GM23248 (cell line): Measurements from ENCODE around the gene CD300A. TPM values are rescaled to one million over a fixed set of nuclear protein-coding genes. Genes with fewer than 3 reads are reported as not detected.

ENCODE experiments used
- DNase-seq: peaks from one replicate; pipeline ENCODE4 v3.0.0-alpha.2; 2015
- H2AFZ ChIP-seq: fragments of 200-600 bp; sonication (generic); 2 replicates; pipeline ENCODE4 v1.6.1; 2016; ENCODE audit warnings: antibody characterized with exemption
- H3F3A ChIP-seq: fragments of 200-600 bp; sonication (generic); 2 replicates; pipeline ENCODE4 v1.6.1; 2016; ENCODE audit warnings: mild to moderate bottlenecking, antibody characterized with exemption, mixed run types; ENCODE audit not compliant: insufficient read depth
- H3K27ac ChIP-seq: fragments of 200-600 bp; sonication (generic); 2 replicates; pipeline ENCODE4 v1.5.1; 2016; ENCODE audit warnings: mild to moderate bottlenecking
- H3K27me3 ChIP-seq: fragments of 200-600 bp; sonication (generic); replicated peaks from 2 replicates; pipeline ENCODE4 v1.6.1; 2016; ENCODE audit warnings: mild to moderate bottlenecking; ENCODE audit not compliant: insufficient read depth
- H3K36me3 ChIP-seq: fragments of 200-600 bp; sonication (generic); 2 replicates; pipeline ENCODE4 v1.6.1; 2016; ENCODE audit warnings: low read depth, mild to moderate bottlenecking
- H3K4me1 ChIP-seq: fragments of 200-600 bp; sonication (generic); 2 replicates; pipeline ENCODE4 v1.6.1; 2016; ENCODE audit warnings: mild to moderate bottlenecking; ENCODE audit not compliant: insufficient read depth
- H3K4me2 ChIP-seq: fragments of 200-600 bp; sonication (generic); one replicate; pipeline ENCODE4 v1.6.1; 2016; ENCODE audit warnings: mild to moderate bottlenecking; ENCODE audit not compliant: unreplicated experiment
- H3K4me3 ChIP-seq: fragments of 200-600 bp; sonication (generic); 2 replicates; pipeline ENCODE4 v1.5.1; 2016; ENCODE audit warnings: mild to moderate bottlenecking
- H3K79me2 ChIP-seq: fragments of 200-600 bp; sonication (generic); 2 replicates; pipeline ENCODE4 v1.6.1; 2016; ENCODE audit warnings: mild to moderate bottlenecking; ENCODE audit not compliant: insufficient read depth
- H3K9ac ChIP-seq: fragments of 200-600 bp; sonication (generic); 2 replicates; pipeline ENCODE4 v1.6.1; 2016; ENCODE audit warnings: mild to moderate bottlenecking
- H3K9me2 ChIP-seq: fragments of 200-600 bp; sonication (generic); 2 replicates; pipeline ENCODE4 v1.6.1; 2016; ENCODE audit warnings: mixed run types, mild to moderate bottlenecking, moderate library complexity; ENCODE audit not compliant: insufficient read depth
- H3K9me3 ChIP-seq: fragments of 200-600 bp; sonication (generic); one replicate; pipeline ENCODE4 v1.6.1; 2017; ENCODE audit warnings: low read depth
- H4K20me1 ChIP-seq: fragments of 200-600 bp; sonication (generic); 2 replicates; pipeline ENCODE4 v1.6.0; 2016; ENCODE audit not compliant: insufficient read depth
- EZH2 ChIP-seq: fragments of 200-600 bp; sonication (generic); IDR thresholded peaks from 2 replicates; pipeline ENCODE4 v1.6.1; 2018; ENCODE audit warnings: antibody characterized with exemption, mild to moderate bottlenecking; ENCODE audit not compliant: insufficient read depth, poor library complexity, severe bottlenecking
- EZH2phosphoT487 ChIP-seq: fragments of 200-600 bp; sonication (generic); IDR thresholded peaks from 2 replicates; pipeline ENCODE4 v1.6.1; 2018; ENCODE audit warnings: antibody characterized with exemption, moderate library complexity, mild to moderate bottlenecking, low read depth; ENCODE audit not compliant: insufficient read depth
- WGBS, 2 experiments: methylation state at CpG; one replicate each; pipeline ENCODE4 v1.1.6; 2015 to 2017; ENCODE audit warnings: low lambda C conversion rate in 2 of 2, low coverage in 1 of 2; ENCODE audit errors: missing lambda C conversion rate in 2 of 2; 5-methylcytosine and 5-hydroxymethylcytosine counted together
- in situ Hi-C: fragments of 300-500 bp; cut with MboI; formaldehyde crosslinking; loops from 2 replicates; pipeline ENCODE4 v1.15.0; 2020
- polyA plus RNA-seq: library from polyadenylated mRNA; unstranded; fragments of >200 nt; fragmentation: Nextera tagmentation; extraction: Ambion mirVana; gene quantifications from 2 replicates; pipeline ENCODE4 v1.2.1, GENCODE V29; 2016
- total RNA-seq: library from RNA; depleted of rRNA; stranded (reverse); fragments of >200 nt; shearing (Covaris generic); gene quantifications from 2 replicates; pipeline ENCODE4 v1.2.3, GENCODE V29; 2014

CD300A gene
- total and polyA plus RNA-seq, 2 experiments from 2014 or later, result not detected

- Histone ChIP-seq H3K36me3 (no peaks in the 10 kb centered on the region), H3K27ac (no peak overlapping the region), H4K20me1 (no peaks in the 10 kb centered on the region), H3K9me3 (no peaks in the 10 kb centered on the region), H3F3A (0 out of 2 replicates have a peak, but pooled peaks cover under 1% of the 10 kb centered on the region), H3K4me2 (no peak overlapping the region), H3K79me2 (no peaks in the 10 kb centered on the region), H3K4me1 (no peaks in the 10 kb centered on the region), H3K9me2 (no peaks in the 10 kb centered on the region), H2AFZ (no peak overlapping the region), H3K27me3 (no peaks in the 10 kb centered on the region), H3K9ac (no peak overlapping the region), H3K4me3 (no peak overlapping the region)
- no peak for DNase-seq
- in situ Hi-C loops, result no loop called here
- TF ChIP-seq EZH2, result no peak
- 52 to 63% methylated on average over 3 of the region's 3 CpGs for WGBS, 2 experiments
These were observed 53.6 kb downstream of the CD300A start for GRCh38 chr17:74520016-74520434.

GRCh38 chr17:74520790-74521480 lies 54.5 kb downstream of the CD300A start:
- no peak overlapping the region for H2AFZ ChIP-seq
- TF ChIP-seq EZH2, result no peak
- no peak for TF ChIP-seq EZH2phosphoT487
- H3K4me1 ChIP-seq, result no peaks in the 10 kb centered on the region
- no peaks in the 10 kb centered on the region for H4K20me1 ChIP-seq
- no peaks in the 10 kb centered on the region for H3K9me2 ChIP-seq
- in situ Hi-C loops, result no loop called here
- H3K4me2 ChIP-seq, result no peak overlapping the region
- H3K27ac ChIP-seq, result no peak overlapping the region
- no peaks in the 10 kb centered on the region for H3K79me2 ChIP-seq
- no peaks in the 10 kb centered on the region for H3K27me3 ChIP-seq
- H3K4me3 ChIP-seq, result no peak overlapping the region
- 69 to 71% methylated on average over 21 of the region's 21 CpGs for whole genome bisulfite sequencing, 2 experiments
- no peaks in the 10 kb centered on the region for H3F3A ChIP-seq
- no peak overlapping the region for H3K9ac ChIP-seq
- H3K9me3 ChIP-seq, result no peaks in the 10 kb centered on the region
- no peaks in the 10 kb centered on the region for H3K36me3 ChIP-seq
- peak; percentile 69 for DNase-seq

- Histone ChIP-seq H3K4me3 (no peak overlapping the region), H3K27me3 (0 out of 2 replicates have a peak, but pooled peaks cover 5% of the 10 kb centered on the region), H3K9ac (no peak overlapping the region), H3K27ac (no peak overlapping the region), H3K9me2 (no peaks in the 10 kb centered on the region), H3F3A (no peaks in the 10 kb centered on the region), H4K20me1 (no peaks in the 10 kb centered on the region), H3K4me1 (no peaks in the 10 kb centered on the region), H3K36me3 (no peaks in the 10 kb centered on the region), H3K4me2 (no peak overlapping the region), H3K79me2 (no peaks in the 10 kb centered on the region), H2AFZ (no peak overlapping the region), H3K9me3 (no peaks in the 10 kb centered on the region)
- no peak for DNase-seq
- TF ChIP-seq EZH2, result no peak
- TF ChIP-seq EZH2phosphoT487, result no peak
- in situ Hi-C loops, result no loop called here
- 33 to 54% methylated on average over 8 to 9 of the region's 9 CpGs for WGBS, 2 experiments
These were observed 55.3 kb downstream of the CD300A start for GRCh38 chr17:74521701-74522201.

GRCh38 chr17:74522381-74523105 lies 56.1 kb downstream of the CD300A start:
- H3K27me3 ChIP-seq, result 0 out of 2 replicates have a peak, but pooled peaks cover 5% of the 10 kb centered on the region
- no peak overlapping the region for H3K9ac ChIP-seq
- no peaks in the 10 kb centered on the region for H3K9me2 ChIP-seq
- no peak for DNase-seq
- WGBS, 2 experiments, result 51 to 52% methylated on average over 10 of the region's 10 CpGs
- no peak overlapping the region for H3K4me3 ChIP-seq
- no peak overlapping the region for H3K4me2 ChIP-seq
- H2AFZ ChIP-seq, result no peak overlapping the region
- no peaks in the 10 kb centered on the region for H4K20me1 ChIP-seq
- H3K79me2 ChIP-seq, result no peaks in the 10 kb centered on the region
- no peaks in the 10 kb centered on the region for H3K36me3 ChIP-seq
- H3K9me3 ChIP-seq, result no peaks in the 10 kb centered on the region
- no peak overlapping the region for H3K27ac ChIP-seq
- H3K4me1 ChIP-seq, result no peaks in the 10 kb centered on the region
- TF ChIP-seq EZH2phosphoT487 (no peak), EZH2 (no peak)
- no peaks in the 10 kb centered on the region for H3F3A ChIP-seq
- in situ Hi-C loops, result no loop called here
